Caco-2 (cell line): ENCODE results near the gene ESR2. TPM values are rescaled to one million over a fixed set of nuclear protein-coding genes. Genes with fewer than 3 reads are reported as not detected.
A peak's percentile ranks its signal among the peaks of the same experiment; 100 is the strongest.
"Not testable (repeated sequence)": the region's sequence is repeated elsewhere in the genome, so short reads cannot be mapped to it uniquely, and the experiment has no call there.

ENCODE experiments used
- BruUV-seq: library from RNA; stranded (reverse); fragments of 400-500 nt; replicated peaks from 2 replicates; lab custom pipeline; 2021; lab: Mats Ljungman, UMichigan
- CTCF ChIA-PET: fragments of 300-600 bp; sonication (Branson Sonifier 250); formaldehyde crosslinking; loops from one replicate; lab custom pipeline; 2022; ENCODE audit warnings: antibody characterized with exemption; lab: Charles Lee
- POLR2A ChIA-PET: fragments of 300-600 bp; sonication (Branson Sonifier 250); formaldehyde crosslinking; loops from one replicate; lab custom pipeline; 2022; ENCODE audit warnings: antibody characterized with exemption; lab: Charles Lee
- DNase-seq, 2 experiments: peaks; one replicate each; pipeline versions ENCODE4 v3.0.0 to v3.0.0-alpha.2; 2020 to 2022
- H3K27me3 ChIP-seq: replicated peaks from 2 replicates; pipeline ENCODE4 v1.6.0; 2011; ENCODE audit warnings: low read length; ENCODE audit not compliant: control insufficient read depth, insufficient read depth
- H3K36me3 ChIP-seq: 2 replicates; pipeline ENCODE4 v1.5.1; 2011; ENCODE audit warnings: low read length; ENCODE audit not compliant: control insufficient read depth, insufficient read depth
- H3K4me1 ChIP-seq: fragments of 250-450 bp; sonication (Bioruptor Pico); 2 replicates; pipeline ENCODE4 v1.5.1; 2020; ENCODE audit warnings: mild to moderate bottlenecking
- H3K4me3 ChIP-seq: 2 replicates; pipeline ENCODE4 v1.5.1; 2011; ENCODE audit warnings: low read depth, mild to moderate bottlenecking, control low read depth, low read length
- H3K9me3 ChIP-seq: fragments of 250-450 bp; sonication (Bioruptor Pico); 2 replicates; pipeline ENCODE4 v1.5.1; 2020; ENCODE audit warnings: mild to moderate bottlenecking, moderate library complexity
- H3K27ac Mint-ChIP-seq: one replicate; pipeline ENCODE4 v1.8.0; 2022; ENCODE audit warnings: mixed read lengths; ENCODE audit not compliant: unreplicated experiment
- H3K27me3 Mint-ChIP-seq: one replicate; pipeline ENCODE4 v1.8.0; 2022; ENCODE audit warnings: mixed read lengths; ENCODE audit not compliant: insufficient read depth, unreplicated experiment
- H3K36me3 Mint-ChIP-seq: one replicate; pipeline ENCODE4 v1.8.0; 2022; ENCODE audit warnings: mild to moderate bottlenecking, mixed read lengths; ENCODE audit not compliant: insufficient read depth, unreplicated experiment
- H3K4me1 Mint-ChIP-seq: one replicate; pipeline ENCODE4 v1.8.0; 2022; ENCODE audit warnings: low read depth, mixed read lengths; ENCODE audit not compliant: unreplicated experiment
- H3K4me3 Mint-ChIP-seq: one replicate; pipeline ENCODE4 v1.8.0; 2022; ENCODE audit warnings: mild to moderate bottlenecking, moderate library complexity, mixed read lengths; ENCODE audit not compliant: unreplicated experiment
- H3K9me3 Mint-ChIP-seq: one replicate; pipeline ENCODE4 v1.8.0; 2022; ENCODE audit warnings: mixed read lengths; ENCODE audit not compliant: unreplicated experiment
- CTCF ChIP-seq, 2 experiments: fragments of 200-600 bp in 1 of 2; IDR thresholded peaks; 1 replicate in 1 of 2; 2 replicates in 1 of 2; pipeline versions ENCODE4 v1.5.1 to v1.8.0; 2011 to 2022; ENCODE audit warnings: antibody characterized with exemption in 1 of 2, control low read depth in 1 of 2, inconsistent platforms in 1 of 2, low read depth in 1 of 2, low read length in 1 of 2, mild to moderate bottlenecking in 1 of 2, moderate library complexity in 1 of 2; ENCODE audit not compliant: insufficient read depth in 1 of 2, severe bottlenecking in 1 of 2, unreplicated experiment in 1 of 2
- intact Hi-C: fragments of 100-400 bp; cut with micrococcal nuclease; formaldehyde crosslinking; loops from one replicate; pipeline ENCODE4 v1.10.0; 2022; ENCODE audit not compliant: unreplicated experiment
- total RNA-seq: library from RNA; stranded (reverse); gene quantifications from 2 replicates; pipeline ENCODE4 v1.2.3, GENCODE V29; 2022

Gene ESR2
- total RNA-seq, 1 experiment from 2014 or later = 0.23 TPM

- CTCF ChIA-PET = interaction anchor here (0.5 to 1.2 kb wide), 2 partner anchors 33 to 90 kb away, joined by 4 to 5 read pairs; no protein-coding TSS in a partner anchor
- peak overlapping the region; percentile 73 for H3K27ac Mint-ChIP-seq
Observed at GRCh38 chr14:64213853-64214570, 80.2 kb downstream of the ESR2 start.

GRCh38 chr14:64213086-64213485, 81.1 kb downstream of the ESR2 start:
- Mint-ChIP-seq H3K4me3 (peak overlapping the region; percentile 52), H3K36me3 (peaks cover 16% of the 10 kb centered on the region), H3K4me1 (peaks cover 12% of the 10 kb centered on the region), H3K27me3 (no peaks in the 10 kb centered on the region), H3K9me3 (no peaks in the 10 kb centered on the region), H3K27ac (peak overlapping the region; percentile 73)
- Histone ChIP-seq H3K36me3 (no peaks in the 10 kb centered on the region; the same call in 1 of the 2 replicates), H3K4me1 (peaks cover 27% of the 10 kb centered on the region), H3K4me3 (no peak overlapping the region), H3K9me3 (no peaks in the 10 kb centered on the region), H3K27me3 (no peaks in the 10 kb centered on the region)
- BruUV-seq = no TSS peak
- intact Hi-C loops = no loop called here
- POLR2A ChIA-PET = interaction anchor here (0.7 kb wide), 1 partner anchor 477 kb away, joined by 4 read pairs; no protein-coding TSS in a partner anchor
- DNase-seq = peak; percentile 27 to 43
- CTCF ChIA-PET = interaction anchor here (1.2 kb wide), 1 partner anchor 91 kb away, joined by 4 read pairs; no protein-coding TSS in a partner anchor
- no peak for TF ChIP-seq CTCF (IDR thresholded peaks at IDR 0.05; ENCODE audit: insufficient read depth in 1 of 2, low read depth in 1 of 2, low read length in 1 of 2, severe bottlenecking in 1 of 2, unreplicated experiment in 1 of 2)

More at GRCh38 chr14:64213853-64214570, 80.2 kb downstream of the ESR2 start:
- TSS peak; percentile 40 for BruUV-seq
- Histone ChIP-seq H3K4me3 (no peak overlapping the region), H3K9me3 (no peaks in the 10 kb centered on the region), H3K36me3 (no peaks in the 10 kb centered on the region; the same call in 1 of the 2 replicates), H3K27me3 (no peaks in the 10 kb centered on the region), H3K4me1 (peaks cover 27% of the 10 kb centered on the region)
- H3K4me3 Mint-ChIP-seq = peak overlapping the region; percentile 52
- TF ChIP-seq CTCF (IDR thresholded peaks at IDR 0.05; ENCODE audit: insufficient read depth in 1 of 2, low read depth in 1 of 2, low read length in 1 of 2, severe bottlenecking in 1 of 2, unreplicated experiment in 1 of 2) = no peak
- H3K9me3 Mint-ChIP-seq = no peaks in the 10 kb centered on the region
- POLR2A ChIA-PET = no interaction called here
- H3K27me3 Mint-ChIP-seq = no peaks in the 10 kb centered on the region
- intact Hi-C loops = no loop called here
- peak in 1 of 2 experiments; percentile 24 for DNase-seq
- peaks cover 12% of the 10 kb centered on the region for H3K4me1 Mint-ChIP-seq
- peaks cover 16% of the 10 kb centered on the region for H3K36me3 Mint-ChIP-seq

GRCh38 chr14:64212666-64213065, 81.5 kb downstream of the ESR2 start:
- Mint-ChIP-seq H3K36me3 (peaks cover 16% of the 10 kb centered on the region), H3K4me3 (no peak overlapping the region), H3K4me1 (peaks cover 12% of the 10 kb centered on the region), H3K27ac (peak overlapping the region; percentile 73), H3K9me3 (no peaks in the 10 kb centered on the region), H3K27me3 (no peaks in the 10 kb centered on the region)
- peaks cover 27% of the 10 kb centered on the region for H3K4me1 ChIP-seq
- intact Hi-C loops = no loop called here
- BruUV-seq = TSS peak; percentile 86
- no peak overlapping the region for H3K4me3 ChIP-seq
- no peak for TF ChIP-seq CTCF (IDR thresholded peaks at IDR 0.05; ENCODE audit: insufficient read depth in 1 of 2, low read depth in 1 of 2, low read length in 1 of 2, severe bottlenecking in 1 of 2, unreplicated experiment in 1 of 2)
- H3K27me3 ChIP-seq = no peaks in the 10 kb centered on the region
- ChIA-PET CTCF (no interaction called here), POLR2A (interaction anchor here (0.5 kb wide), 1 partner anchor 851 kb away, joined by 4 read pairs; no protein-coding TSS in a partner anchor)
- no peaks in the 10 kb centered on the region for H3K9me3 ChIP-seq
- DNase-seq = no peak
- H3K36me3 ChIP-seq = no peaks in the 10 kb centered on the region; the same call in 1 of the 2 replicates

- BruUV-seq, H3K9me3 Mint-ChIP-seq, H3K9me3 ChIP-seq, H3K27me3 Mint-ChIP-seq, CTCF ChIA-PET, H3K4me3 Mint-ChIP-seq, intact Hi-C loops, POLR2A ChIA-PET, H3K36me3 ChIP-seq, H3K27ac Mint-ChIP-seq, DNase-seq, H3K4me3 ChIP-seq, H3K27me3 ChIP-seq: not testable (repeated sequence)
- H3K4me1 ChIP-seq = peaks cover 27% of the 10 kb centered on the region
- Mint-ChIP-seq H3K4me1 (peaks cover 15% of the 10 kb centered on the region), H3K36me3 (peaks cover 13% of the 10 kb centered on the region)
Observed at GRCh38 chr14:64210912-64211311, 83.3 kb downstream of the ESR2 start.
